ENCODE data around the gene SMPDL3A. TPM values are rescaled to one million over a fixed set of nuclear protein-coding genes. Genes with fewer than 3 reads are reported as not detected.

The SMPDL3A gene
- polyA plus RNA-seq, 12 donors = 9.7 to 30.1 (median 18.1) TPM; not detected in 1

DNA sequence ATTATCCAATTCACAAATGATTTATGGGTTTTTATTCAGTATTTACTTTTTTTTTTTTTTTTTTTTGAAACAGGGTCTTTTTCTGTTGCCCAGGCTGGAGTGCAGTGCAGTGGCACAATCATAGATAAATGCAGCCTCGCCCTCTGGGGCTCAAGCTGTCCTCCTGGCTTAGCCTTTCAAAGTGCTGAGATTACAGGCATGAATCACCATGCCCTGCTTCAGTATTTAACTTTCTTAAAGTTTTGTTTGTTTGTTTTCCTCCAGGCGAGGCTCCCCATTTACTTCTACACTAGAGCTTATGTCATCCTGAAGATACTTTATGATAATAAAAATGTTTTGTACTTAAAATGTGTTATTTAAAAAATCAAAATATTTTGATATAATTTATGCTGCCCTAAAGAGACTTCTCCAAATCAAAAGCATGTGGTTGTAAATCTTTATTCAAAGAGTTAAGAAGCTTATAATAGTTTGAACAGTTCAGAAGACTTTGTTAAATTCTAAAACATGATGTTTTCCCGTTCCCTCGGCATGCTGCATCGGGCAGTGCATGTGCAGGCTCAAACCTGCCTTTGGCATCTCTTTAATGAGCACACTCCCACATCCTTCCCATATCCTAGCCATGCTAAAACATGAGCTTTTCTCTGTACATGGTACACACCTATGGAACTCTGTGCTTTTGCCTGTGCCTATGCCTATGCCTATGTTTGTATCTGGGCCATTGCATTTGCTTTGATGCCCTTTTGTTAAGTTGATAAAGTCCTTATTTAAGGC lies 11.0 kb downstream of the SMPDL3A start:
- DNase-seq = no peak

DNA sequence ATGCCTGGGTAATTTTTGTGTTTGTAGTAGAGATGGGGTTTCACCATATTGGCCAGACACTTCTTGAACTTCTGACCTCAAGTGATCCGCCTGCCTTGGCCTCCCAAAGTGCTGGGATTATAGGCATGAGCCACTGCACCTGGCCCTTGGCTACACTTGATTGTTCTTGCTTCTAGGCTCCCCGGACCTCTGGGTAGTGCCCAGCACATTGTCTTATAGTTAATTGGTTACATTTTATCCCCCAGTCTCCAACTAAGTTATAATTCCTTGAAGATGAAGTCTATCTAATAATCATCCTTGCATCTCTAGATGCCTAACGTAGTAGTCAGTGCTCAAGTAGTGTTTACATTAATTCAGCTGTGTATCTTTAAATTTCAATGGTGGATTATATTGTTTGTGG lies 11.8 kb downstream of the SMPDL3A start:
- no peak for DNase-seq

DNA sequence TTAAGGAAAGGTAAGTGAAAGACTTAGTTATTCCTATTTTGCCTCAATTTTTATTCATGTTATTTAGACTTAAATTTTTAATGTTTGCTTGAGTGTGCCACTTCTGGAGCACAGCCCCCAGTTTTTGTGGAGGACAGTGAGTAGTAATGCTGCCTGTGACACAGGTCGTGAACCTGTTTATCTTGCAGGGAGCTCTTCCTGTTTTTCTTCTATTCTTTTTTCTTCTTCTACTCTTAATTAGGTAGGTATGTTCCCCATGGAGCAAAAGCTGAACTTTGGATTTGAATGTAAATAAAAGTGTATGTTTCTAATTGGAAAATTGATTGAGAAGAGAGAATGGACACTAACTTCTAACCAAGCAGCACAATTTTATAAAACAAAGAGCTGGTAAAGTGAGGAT lies 12.3 kb downstream of the SMPDL3A start:
- no peak for DNase-seq

DNA sequence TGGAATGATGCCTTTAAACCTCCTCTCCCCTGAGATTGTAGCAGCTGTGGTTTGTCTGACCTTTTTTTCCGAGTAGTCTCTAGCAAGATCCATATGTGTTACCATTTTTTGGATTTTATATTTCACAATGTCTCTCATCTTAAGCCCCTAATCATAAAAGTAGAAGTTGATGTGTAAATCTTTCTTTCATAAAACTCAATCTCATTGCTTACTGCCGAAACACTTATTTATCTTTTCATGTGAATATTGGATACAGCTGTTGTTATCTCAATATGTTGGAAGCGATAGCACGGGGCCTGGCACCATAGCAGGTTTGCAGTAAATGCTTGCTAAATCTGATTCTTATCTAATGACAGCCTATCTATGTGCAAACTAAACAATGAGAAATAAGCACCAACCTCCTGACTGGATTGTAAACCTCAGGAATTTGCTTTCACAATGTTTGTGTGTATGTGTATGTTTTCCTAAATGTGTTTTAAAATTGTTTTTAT lies 14.2 kb downstream of the SMPDL3A start:
- no peak for DNase-seq

DNA sequence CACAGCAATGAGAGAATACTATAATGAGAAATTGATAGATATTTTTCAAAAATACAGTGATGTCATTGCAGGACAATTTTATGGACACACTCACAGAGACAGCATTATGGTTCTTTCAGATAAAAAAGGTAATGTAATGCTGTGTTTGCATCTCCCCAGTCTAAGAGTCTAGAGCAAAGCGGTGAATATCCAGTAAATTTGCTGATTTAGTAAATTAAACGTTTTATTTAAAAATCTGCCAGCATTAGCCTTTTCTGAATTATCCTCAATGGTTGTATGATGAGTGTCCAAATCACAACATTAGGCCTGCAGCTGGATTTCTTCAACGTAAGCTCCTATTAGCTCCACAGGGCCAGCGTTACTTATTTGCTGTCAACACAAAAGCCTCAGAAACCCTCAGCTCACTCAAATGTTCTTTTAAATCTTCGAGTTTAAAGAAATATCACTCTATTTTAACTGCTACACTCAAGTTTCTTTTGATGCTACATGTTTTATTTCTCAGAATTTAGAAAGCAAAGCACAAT lies 16.0 kb downstream of the SMPDL3A start:
- DNase-seq = no peak

- DNase-seq = no peak
Observed at GRCh38 chr6:122806291-122806690, 17.2 kb downstream of the SMPDL3A start.

DNA sequence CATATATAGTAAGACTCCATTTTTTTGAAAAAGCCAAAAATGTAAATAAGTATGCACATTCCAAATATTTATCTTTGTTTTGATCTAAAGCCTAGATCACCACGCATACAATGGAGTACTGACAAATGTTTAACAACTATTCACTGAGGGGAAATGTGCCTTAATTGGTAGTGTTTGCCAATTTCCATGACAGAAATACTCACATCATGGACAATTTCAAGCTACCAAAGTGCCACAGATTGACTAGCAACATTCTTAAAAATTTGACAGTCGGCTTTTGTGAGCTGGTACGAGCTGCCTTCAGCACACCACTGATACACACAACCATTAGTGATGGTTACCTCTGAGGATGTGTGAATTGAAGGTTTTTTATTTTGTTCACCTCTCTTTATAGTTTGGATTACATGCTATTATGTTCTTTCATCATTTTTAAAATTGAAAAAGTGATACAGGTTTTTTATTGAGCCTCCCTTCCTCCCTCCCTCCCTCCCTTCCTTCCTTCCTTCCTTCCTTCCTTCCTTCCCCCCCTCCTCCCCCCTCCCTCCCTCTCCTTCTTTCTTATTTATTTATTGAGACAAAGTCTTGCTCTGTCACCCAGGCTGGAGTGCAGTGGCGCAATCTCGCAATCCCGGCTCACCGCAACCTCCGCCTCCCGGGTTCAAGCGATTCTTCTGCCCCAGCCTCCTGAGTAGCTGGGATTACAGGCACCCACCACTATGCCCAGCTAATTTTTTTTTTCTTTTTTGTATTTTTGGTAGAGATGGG lies 19.2 kb downstream of the SMPDL3A start:
- DNase-seq = no peak

GRCh38 chr6:122809001-122809400 lies 19.9 kb downstream of the SMPDL3A start:
- no peak for DNase-seq

DNA sequence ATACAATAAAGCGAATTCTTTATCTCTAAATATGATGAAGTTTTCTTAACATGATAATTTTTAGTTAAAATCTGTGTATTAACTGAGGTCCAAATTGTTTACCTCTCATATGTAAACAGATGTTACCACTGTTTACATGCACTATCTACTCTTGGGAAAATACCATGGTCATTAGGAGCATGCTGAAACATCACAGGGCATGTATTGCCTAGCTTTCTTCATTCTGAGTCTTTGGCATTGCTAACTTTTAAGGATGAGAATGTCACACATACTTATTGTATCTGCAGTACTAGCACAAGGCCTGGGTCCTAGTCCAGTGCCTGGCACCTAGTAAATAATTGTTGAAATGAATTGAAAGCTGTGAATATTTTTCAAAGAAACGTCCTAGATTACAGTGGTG lies 20.6 kb downstream of the SMPDL3A start:
- no peak for DNase-seq

GRCh38 chr6:122810189-122810588 lies 21.1 kb downstream of the SMPDL3A start:
- DNase-seq = no peak

DNA sequence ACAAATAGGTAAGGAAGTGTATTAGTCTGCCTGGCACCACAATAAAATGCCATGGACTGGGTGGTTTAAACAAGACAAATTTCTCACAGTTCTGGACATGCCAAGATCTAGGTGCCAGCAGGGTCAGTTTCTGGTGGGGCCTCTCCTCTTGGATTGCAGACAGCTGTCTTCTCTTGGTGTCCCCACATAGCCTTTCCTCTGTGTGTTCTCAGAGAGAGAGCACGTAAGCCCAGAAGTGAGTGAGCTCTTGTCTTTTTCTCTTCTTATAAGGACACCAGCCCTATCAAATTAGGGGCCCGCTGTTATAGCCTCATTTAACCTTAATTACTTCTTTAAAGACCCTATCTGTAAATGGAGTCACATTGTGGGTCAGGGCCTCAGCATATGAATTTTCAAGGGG lies 28.3 kb downstream of the SMPDL3A start:
- no peak for DNase-seq

GRCh38 chr6:122817766-122818165 lies 28.7 kb downstream of the SMPDL3A start:
- no peak for DNase-seq

DNA sequence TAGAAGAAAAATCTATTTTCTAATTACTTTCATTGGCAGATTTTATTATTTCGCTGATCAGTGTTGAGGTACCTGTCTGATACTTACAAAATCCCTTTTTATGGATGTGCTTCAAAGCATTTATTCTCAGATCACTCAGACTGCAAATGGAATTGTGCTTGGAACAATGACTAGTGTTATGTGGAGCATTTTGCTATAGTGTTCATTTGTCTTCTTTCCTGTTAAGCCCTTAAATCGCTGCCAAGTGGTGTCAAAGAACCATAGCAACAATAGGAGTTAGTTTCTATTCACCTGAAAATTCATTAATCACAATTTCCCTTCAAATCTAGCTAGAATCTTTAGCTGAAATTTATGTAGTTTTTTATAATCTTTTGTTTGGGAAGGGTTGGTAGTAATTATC lies 29.8 kb downstream of the SMPDL3A start:
- no peak for DNase-seq

DNA sequence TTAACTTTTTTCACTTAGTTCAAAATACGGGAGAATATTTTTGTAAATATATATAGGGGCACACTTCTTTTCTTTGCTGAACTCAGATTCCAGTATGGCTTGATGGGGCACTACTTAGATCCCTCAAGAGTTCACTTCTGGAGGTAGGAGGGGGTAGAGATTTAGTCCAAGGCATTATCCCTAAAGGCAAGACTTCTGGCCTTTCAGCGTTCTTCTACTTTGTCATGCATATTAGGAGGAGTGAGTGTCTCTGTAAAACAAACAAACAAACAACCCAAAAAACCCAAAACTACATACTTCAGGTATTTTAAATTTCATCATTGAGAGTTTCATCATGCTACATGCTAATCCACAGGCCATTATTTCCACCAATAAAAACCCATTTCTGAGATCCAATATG lies 32.0 kb downstream of the SMPDL3A start:
- no peak for DNase-seq

- no peak for DNase-seq
Observed at GRCh38 chr6:122825163-122825562, 36.1 kb downstream of the SMPDL3A start.

DNA sequence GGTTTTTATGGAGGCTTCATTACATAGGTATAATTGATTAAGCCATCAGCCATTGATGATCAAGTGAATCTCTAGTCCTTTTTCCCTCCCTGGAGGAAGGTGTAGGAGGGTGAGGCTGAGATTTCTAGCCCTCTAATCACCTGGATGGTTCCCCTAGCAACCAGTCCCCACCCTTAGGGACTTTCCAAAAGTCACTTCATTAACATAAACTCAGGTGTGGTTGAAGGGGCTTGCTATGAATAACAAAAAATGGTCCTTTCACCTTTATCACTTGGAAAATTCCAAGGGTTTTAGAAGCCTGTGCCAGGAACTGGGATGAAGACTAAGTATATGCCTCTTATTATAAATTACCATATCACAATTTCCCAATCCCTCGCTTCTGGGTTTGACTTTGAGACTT lies 40.4 kb downstream of the SMPDL3A start:
- no peak for DNase-seq

- DNase-seq = no peak
Observed at GRCh38 chr6:122831511-122831910, 42.5 kb downstream of the SMPDL3A start.

DNA sequence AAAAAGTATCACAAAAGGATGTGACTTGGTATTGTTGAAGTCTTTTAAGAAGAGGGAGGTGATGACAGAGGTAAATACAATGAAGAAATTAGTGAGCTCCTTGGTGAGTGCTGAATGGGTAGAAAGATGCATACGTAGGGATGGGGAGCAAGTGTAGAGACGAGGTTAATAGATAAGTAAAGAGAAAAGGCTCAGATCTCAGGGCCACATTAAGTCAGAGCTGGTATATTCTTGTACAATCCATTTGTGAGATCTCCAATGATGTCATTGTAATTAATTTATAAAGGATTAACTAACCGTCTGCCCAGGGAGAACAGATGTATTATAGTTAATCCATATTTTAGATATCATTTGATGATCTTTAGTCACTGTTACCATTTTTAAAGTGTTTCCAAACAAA lies 43.4 kb downstream of the SMPDL3A start:
- DNase-seq = no peak

- DNase-seq = no peak
Observed at GRCh38 chr6:122833021-122833491, 44.0 kb downstream of the SMPDL3A start.

- DNase-seq = peak; percentile 8
Observed at GRCh38 chr6:122838060-122838780, 49.2 kb downstream of the SMPDL3A start.

DNA sequence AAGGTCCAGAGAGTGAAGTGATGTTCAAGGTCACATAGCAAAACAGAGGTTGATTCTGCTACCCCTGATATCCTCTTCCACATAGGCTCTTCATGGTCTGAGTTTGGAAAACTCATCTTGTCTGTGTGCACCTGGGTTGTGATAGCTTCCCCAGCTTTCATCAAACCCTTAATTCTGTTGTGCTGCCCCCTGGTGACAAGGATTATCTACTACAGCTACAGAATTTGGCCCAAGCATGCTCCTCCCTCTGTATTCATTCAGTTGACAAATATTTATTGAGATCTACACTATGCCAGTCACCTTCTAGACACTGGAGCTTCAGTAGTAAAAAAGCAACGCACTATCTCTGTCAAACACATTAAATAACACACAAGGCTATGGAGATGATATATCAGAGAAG lies 50.4 kb downstream of the SMPDL3A start:
- peak; percentile 56 for DNase-seq

DNA sequence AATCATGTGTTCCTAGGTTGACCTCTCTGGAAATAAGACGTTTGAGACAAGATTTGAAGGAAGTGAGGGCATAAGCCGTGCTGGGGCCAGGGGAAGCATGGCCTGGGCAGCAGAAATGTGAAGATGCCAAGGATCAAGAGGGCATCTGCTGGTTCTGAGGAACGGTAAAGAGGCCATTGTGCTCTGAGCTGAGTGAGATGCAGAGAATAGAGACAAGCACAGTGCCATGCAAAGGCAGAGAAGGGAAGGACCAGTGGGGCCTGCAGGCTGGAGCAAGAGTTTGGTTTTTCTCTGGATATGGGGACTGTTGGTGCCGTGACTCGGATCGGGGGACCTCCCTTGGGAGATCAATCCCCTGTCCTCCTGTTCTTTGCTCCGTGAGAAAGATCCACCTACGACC lies 50.8 kb downstream of the SMPDL3A start:
- no peak for DNase-seq

Data from muscle of arm (tissue), 12 donors.